ENCODE data around the gene TPTE2. TPM values are rescaled to one million over a fixed set of nuclear protein-coding genes. Genes with fewer than 3 reads are reported as not detected.
A peak's percentile ranks its signal among the peaks of the same experiment; 100 is the strongest.

Gene TPTE2
- polyA plus RNA-seq, 1 donor = 0.06 TPM

- no CpG with 5 or more reads among the region's 1 CpG for WGBS (ENCODE audit: insufficient coverage, low lambda C conversion rate)
Observed at GRCh38 chr13:19592657-19593180, 31.4 kb upstream of the TPTE2 start.

GRCh38 chr13:19591864-19592263, 30.5 kb upstream of the TPTE2 start:
- H3K4me1 ChIP-seq (ENCODE audit: control insufficient read depth, insufficient read depth, low read length) = no peaks in the 10 kb centered on the region
- H3K9me3 ChIP-seq (ENCODE audit: control insufficient read depth, low read depth, low read length) = no peaks in the 10 kb centered on the region
- no peaks in the 10 kb centered on the region for H3K27me3 ChIP-seq (ENCODE audit: control insufficient read depth, insufficient read depth, low read length)
- WGBS (ENCODE audit: insufficient coverage, low lambda C conversion rate) = 60% methylated on average over 2 of the region's 7 CpGs
- no peaks in the 10 kb centered on the region for H3K36me3 ChIP-seq (ENCODE audit: control insufficient read depth, insufficient read depth, low read length)
- no peak overlapping the region for H3K27ac ChIP-seq (ENCODE audit: low read length)
- no peak overlapping the region for H3K4me3 ChIP-seq (ENCODE audit: low read length)
- no peak for DNase-seq

More at GRCh38 chr13:19592657-19593180, 31.4 kb upstream of the TPTE2 start:
- Histone ChIP-seq H3K9me3 (ENCODE audit: control insufficient read depth, low read depth, low read length) (no peaks in the 10 kb centered on the region), H3K4me1 (ENCODE audit: control insufficient read depth, insufficient read depth, low read length) (no peaks in the 10 kb centered on the region), H3K36me3 (ENCODE audit: control insufficient read depth, insufficient read depth, low read length) (no peaks in the 10 kb centered on the region), H3K4me3 (ENCODE audit: low read length) (no peak overlapping the region), H3K27me3 (ENCODE audit: control insufficient read depth, insufficient read depth, low read length) (no peaks in the 10 kb centered on the region), H3K27ac (ENCODE audit: low read length) (no peak overlapping the region)
- no peak for DNase-seq

- Histone ChIP-seq H3K27me3 (ENCODE audit: control insufficient read depth, insufficient read depth, low read length) (no peaks in the 10 kb centered on the region), H3K27ac (ENCODE audit: low read length) (no peak overlapping the region), H3K4me1 (ENCODE audit: control insufficient read depth, insufficient read depth, low read length) (no peaks in the 10 kb centered on the region), H3K36me3 (ENCODE audit: control insufficient read depth, insufficient read depth, low read length) (no peaks in the 10 kb centered on the region), H3K9me3 (ENCODE audit: control insufficient read depth, low read depth, low read length) (no peaks in the 10 kb centered on the region), H3K4me3 (ENCODE audit: low read length) (no peak overlapping the region)
- WGBS (ENCODE audit: insufficient coverage, low lambda C conversion rate) = 100% methylated on average over 1 of the region's 5 CpGs
- no peak for DNase-seq
Observed at GRCh38 chr13:19590423-19590822, 29.1 kb upstream of the TPTE2 start.

GRCh38 chr13:19589312-19589711, 28.0 kb upstream of the TPTE2 start:
- Histone ChIP-seq H3K27me3 (ENCODE audit: control insufficient read depth, insufficient read depth, low read length) (no peaks in the 10 kb centered on the region), H3K4me1 (ENCODE audit: control insufficient read depth, insufficient read depth, low read length) (no peaks in the 10 kb centered on the region), H3K4me3 (ENCODE audit: low read length) (no peak overlapping the region), H3K27ac (ENCODE audit: low read length) (no peak overlapping the region), H3K9me3 (ENCODE audit: control insufficient read depth, low read depth, low read length) (no peaks in the 10 kb centered on the region), H3K36me3 (ENCODE audit: control insufficient read depth, insufficient read depth, low read length) (no peaks in the 10 kb centered on the region)
- WGBS (ENCODE audit: insufficient coverage, low lambda C conversion rate) = 67% methylated on average over 1 of the region's 2 CpGs
- no peak for DNase-seq

DNA sequence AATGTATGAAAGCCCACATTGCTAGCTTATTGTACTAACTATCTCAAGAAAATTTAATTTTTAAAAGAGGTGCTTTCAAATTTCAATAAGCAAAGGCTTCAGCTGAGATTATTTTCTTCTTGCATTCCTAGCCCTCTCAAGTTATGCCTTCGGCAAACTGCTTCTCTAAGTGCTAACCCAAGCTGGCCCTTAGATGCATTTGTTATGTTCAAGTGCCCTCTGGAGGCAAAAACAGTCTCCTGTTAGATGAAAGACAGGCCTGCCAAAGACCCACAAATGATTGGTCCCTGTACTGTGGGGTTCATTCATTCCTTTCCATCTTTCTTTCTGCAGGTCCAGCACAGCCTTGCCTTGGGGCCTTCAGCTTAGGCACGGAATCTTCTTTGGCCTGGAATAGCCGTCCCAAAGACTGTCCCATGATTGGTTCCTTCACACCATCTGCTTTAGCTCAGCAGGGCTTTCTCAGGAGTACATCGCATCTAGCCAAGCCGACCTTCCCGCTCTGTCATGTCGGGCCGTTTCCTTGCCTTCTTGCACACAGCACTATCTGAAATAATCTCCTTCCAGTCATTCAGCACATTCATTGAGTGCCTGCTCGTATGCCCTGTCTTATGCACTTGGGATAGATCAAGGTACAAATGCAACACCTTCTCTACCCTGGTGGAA, 26.4 kb upstream of the TPTE2 start:
- Histone ChIP-seq H3K4me1 (ENCODE audit: control insufficient read depth, insufficient read depth, low read length) (no peaks in the 10 kb centered on the region), H3K27me3 (ENCODE audit: control insufficient read depth, insufficient read depth, low read length) (no peaks in the 10 kb centered on the region), H3K9me3 (ENCODE audit: control insufficient read depth, low read depth, low read length) (no peaks in the 10 kb centered on the region), H3K4me3 (ENCODE audit: low read length) (no peak overlapping the region), H3K27ac (ENCODE audit: low read length) (no peak overlapping the region), H3K36me3 (ENCODE audit: control insufficient read depth, insufficient read depth, low read length) (no peaks in the 10 kb centered on the region)
- WGBS (ENCODE audit: insufficient coverage, low lambda C conversion rate) = no CpG with 5 or more reads among the region's 9 CpGs
- peak; percentile 10 to 21 for DNase-seq

- Histone ChIP-seq H3K36me3 (ENCODE audit: control insufficient read depth, insufficient read depth, low read length) (no peaks in the 10 kb centered on the region), H3K27me3 (ENCODE audit: control insufficient read depth, insufficient read depth, low read length) (no peaks in the 10 kb centered on the region), H3K27ac (ENCODE audit: low read length) (no peak overlapping the region), H3K9me3 (ENCODE audit: control insufficient read depth, low read depth, low read length) (no peaks in the 10 kb centered on the region), H3K4me1 (ENCODE audit: control insufficient read depth, insufficient read depth, low read length) (no peaks in the 10 kb centered on the region), H3K4me3 (ENCODE audit: low read length) (no peak overlapping the region)
- WGBS (ENCODE audit: insufficient coverage, low lambda C conversion rate) = 40% methylated on average over 1 of the region's 17 CpGs
- DNase-seq = no peak
Observed at GRCh38 chr13:19586904-19587634, 25.7 kb upstream of the TPTE2 start.

- DNase-seq = peak; percentile 27 to 45
- H3K4me1 ChIP-seq (ENCODE audit: control insufficient read depth, insufficient read depth, low read length) = no peaks in the 10 kb centered on the region
- H3K36me3 ChIP-seq (ENCODE audit: control insufficient read depth, insufficient read depth, low read length) = no peaks in the 10 kb centered on the region
- H3K9me3 ChIP-seq (ENCODE audit: control insufficient read depth, low read depth, low read length) = no peaks in the 10 kb centered on the region
- no peaks in the 10 kb centered on the region for H3K27me3 ChIP-seq (ENCODE audit: control insufficient read depth, insufficient read depth, low read length)
- no peak overlapping the region for H3K27ac ChIP-seq (ENCODE audit: low read length)
- no peak overlapping the region for H3K4me3 ChIP-seq (ENCODE audit: low read length)
Observed at GRCh38 chr13:19581675-19582074, 20.3 kb upstream of the TPTE2 start.

GRCh38 chr13:19575230-19575629, 13.9 kb upstream of the TPTE2 start:
- H3K4me1 ChIP-seq (ENCODE audit: control insufficient read depth, insufficient read depth, low read length) = no peaks in the 10 kb centered on the region

GRCh38 chr13:19573120-19573716, 11.9 kb upstream of the TPTE2 start:
- no peaks in the 10 kb centered on the region for H3K36me3 ChIP-seq (ENCODE audit: control insufficient read depth, insufficient read depth, low read length)
- no CpG with 5 or more reads among the region's 9 CpGs for WGBS (ENCODE audit: insufficient coverage, low lambda C conversion rate)
- DNase-seq = no peak
- no peaks in the 10 kb centered on the region for H3K4me1 ChIP-seq (ENCODE audit: control insufficient read depth, insufficient read depth, low read length)
- H3K27ac ChIP-seq (ENCODE audit: low read length) = no peak overlapping the region
- H3K9me3 ChIP-seq (ENCODE audit: control insufficient read depth, low read depth, low read length) = no peaks in the 10 kb centered on the region
- H3K27me3 ChIP-seq (ENCODE audit: control insufficient read depth, insufficient read depth, low read length) = no peaks in the 10 kb centered on the region
- H3K4me3 ChIP-seq (ENCODE audit: low read length) = no peak overlapping the region

More at GRCh38 chr13:19575230-19575629, 13.9 kb upstream of the TPTE2 start:
- WGBS (ENCODE audit: insufficient coverage, low lambda C conversion rate) = 43% methylated on average over 1 of the region's 2 CpGs
- H3K36me3 ChIP-seq (ENCODE audit: control insufficient read depth, insufficient read depth, low read length) = no peaks in the 10 kb centered on the region
- no peaks in the 10 kb centered on the region for H3K9me3 ChIP-seq (ENCODE audit: control insufficient read depth, low read depth, low read length)
- H3K4me3 ChIP-seq (ENCODE audit: low read length) = no peak overlapping the region
- no peak for DNase-seq
- no peak overlapping the region for H3K27ac ChIP-seq (ENCODE audit: low read length)
- no peaks in the 10 kb centered on the region for H3K27me3 ChIP-seq (ENCODE audit: control insufficient read depth, insufficient read depth, low read length)

GRCh38 chr13:19572280-19572679, 10.9 kb upstream of the TPTE2 start:
- no peaks in the 10 kb centered on the region for H3K36me3 ChIP-seq (ENCODE audit: control insufficient read depth, insufficient read depth, low read length)
- no peak for DNase-seq
- H3K27ac ChIP-seq (ENCODE audit: low read length) = no peak overlapping the region
- H3K9me3 ChIP-seq (ENCODE audit: control insufficient read depth, low read depth, low read length) = no peaks in the 10 kb centered on the region
- H3K27me3 ChIP-seq (ENCODE audit: control insufficient read depth, insufficient read depth, low read length) = no peaks in the 10 kb centered on the region
- H3K4me3 ChIP-seq (ENCODE audit: low read length) = no peak overlapping the region
- H3K4me1 ChIP-seq (ENCODE audit: control insufficient read depth, insufficient read depth, low read length) = no peaks in the 10 kb centered on the region
- WGBS (ENCODE audit: insufficient coverage, low lambda C conversion rate) = 60% methylated on average over 1 of the region's 4 CpGs

All from large intestine (tissue), 3 donors.